Mesendoderm (in vitro differentiated cells): ENCODE data around the gene TIMM29.
A peak's percentile ranks its signal among the peaks of the same experiment; 100 is the strongest.
"Not testable (repeated sequence)": the region's sequence is repeated elsewhere in the genome, so short reads cannot be mapped to it uniquely, and the experiment has no call there.

Experiments
- DNase-seq: peaks from one replicate; pipeline ENCODE4 v3.0.0; 2013
- H2AK5ac ChIP-seq: 2 replicates; pipeline ENCODE4 v1.6.1; 2013; ENCODE audit warnings: low read length, inconsistent platforms
- H2BK120ac ChIP-seq: 2 replicates; pipeline ENCODE4 v1.6.1; 2013; ENCODE audit warnings: low read depth, mild to moderate bottlenecking, low read length, moderate library complexity, mixed read lengths
- H2BK15ac ChIP-seq: replicated peaks from 2 replicates; pipeline ENCODE4 v1.6.1; 2013; ENCODE audit warnings: low read depth, mild to moderate bottlenecking, moderate library complexity
- H2BK5ac ChIP-seq: 2 replicates; pipeline ENCODE4 v1.6.1; 2013; ENCODE audit warnings: low read length, inconsistent platforms
- H3K18ac ChIP-seq: 2 replicates; pipeline ENCODE4 v1.6.1; 2013; ENCODE audit warnings: mild to moderate bottlenecking, low read length, mixed read lengths
- H3K23ac ChIP-seq: one replicate; pipeline ENCODE4 v1.6.1; 2013; ENCODE audit warnings: low read length
- H3K27ac ChIP-seq: 2 replicates; pipeline ENCODE4 v1.5.1; 2013; ENCODE audit warnings: low read depth, mild to moderate bottlenecking, inconsistent platforms, low read length, moderate library complexity
- H3K27me3 ChIP-seq: 2 replicates; pipeline ENCODE4 v1.6.1; 2013; ENCODE audit warnings: low read length, control low read depth, mild to moderate bottlenecking, inconsistent platforms; ENCODE audit not compliant: insufficient read depth, poor library complexity
- H3K36me3 ChIP-seq: 2 replicates; pipeline ENCODE4 v1.6.1; 2013; ENCODE audit warnings: low read length, inconsistent platforms; ENCODE audit not compliant: control insufficient read depth, insufficient read depth
- H3K4ac ChIP-seq: one replicate; pipeline ENCODE4 v1.6.1; 2013; ENCODE audit warnings: low read depth, mild to moderate bottlenecking, low read length, moderate library complexity
- H3K4me1 ChIP-seq: 2 replicates; pipeline ENCODE4 v1.6.1; 2013; ENCODE audit warnings: low read depth, low read length, inconsistent platforms; ENCODE audit not compliant: control insufficient read depth
- H3K4me2 ChIP-seq: 2 replicates; pipeline ENCODE4 v1.6.1; 2013; ENCODE audit warnings: low read length
- H3K4me3 ChIP-seq: 2 replicates; pipeline ENCODE4 v1.5.1; 2013; ENCODE audit warnings: mild to moderate bottlenecking, low read length
- H3K56ac ChIP-seq: one replicate; pipeline ENCODE4 v1.6.1; 2013; ENCODE audit warnings: low read length
- H3K79me1 ChIP-seq: 2 replicates; pipeline ENCODE4 v1.6.1; 2013; ENCODE audit warnings: low read length, inconsistent platforms
- H3K79me2 ChIP-seq: 2 replicates; pipeline ENCODE4 v1.6.1; 2013; ENCODE audit warnings: mild to moderate bottlenecking, low read length; ENCODE audit not compliant: control insufficient read depth, insufficient read depth
- H3K9ac ChIP-seq: 2 replicates; pipeline ENCODE4 v1.6.1; 2013; ENCODE audit warnings: low read length, inconsistent platforms
- H4K5ac ChIP-seq: one replicate; pipeline ENCODE4 v1.6.1; 2013; ENCODE audit warnings: low read length
- H4K8ac ChIP-seq: one replicate; pipeline ENCODE4 v1.6.1; 2013; ENCODE audit warnings: low read depth, mild to moderate bottlenecking, control low read depth, low read length, moderate library complexity
- WGBS: extraction: QIAGEN DNeasy Blood & Tissue Kit; methylation state at CpG from one replicate; pipeline ENCODE4 v1.1.7; 2013; ENCODE audit warnings: low lambda C conversion rate, missing lambda C conversion rate; ENCODE audit not compliant: insufficient coverage; ENCODE audit errors: extremely low coverage; 5-methylcytosine and 5-hydroxymethylcytosine counted together

The TIMM29 gene

GRCh38 chr19:10959277-10959968, 30.8 kb downstream of the TIMM29 start:
- not testable (repeated sequence) for H3K36me3 ChIP-seq, H3K23ac ChIP-seq, H3K9ac ChIP-seq, H3K56ac ChIP-seq, H3K79me1 ChIP-seq, H4K8ac ChIP-seq, H3K4me1 ChIP-seq, H4K5ac ChIP-seq, DNase-seq, H3K27ac ChIP-seq, H2BK15ac ChIP-seq, H3K4ac ChIP-seq, H3K18ac ChIP-seq, H2BK5ac ChIP-seq, H3K27me3 ChIP-seq, H3K4me3 ChIP-seq, H2AK5ac ChIP-seq, H2BK120ac ChIP-seq, H3K4me2 ChIP-seq
- no CpG with 5 or more reads among the region's 19 CpGs for WGBS
- peaks cover 30% of the 10 kb centered on the region for H3K79me2 ChIP-seq

- Histone ChIP-seq H2BK120ac (peak within 1 kb of the TSS; percentile 73), H2BK5ac (peak within 1 kb of the TSS; percentile 76), H3K79me1 (peaks cover 5% of the 10 kb centered on the region), H3K4me3 (peak within 1 kb of the TSS; percentile 99), H3K9ac (peak within 1 kb of the TSS; percentile 99), H3K18ac (peak within 1 kb of the TSS; percentile 100), H3K23ac (peak within 1 kb of the TSS; percentile 98), H3K56ac (peak within 1 kb of the TSS; percentile 99), H3K36me3 (no peaks in the 10 kb centered on the region), H4K8ac (peak within 1 kb of the TSS; percentile 43), H3K4me1 (no peaks in the 10 kb centered on the region), H3K79me2 (peaks cover 41% of the 10 kb centered on the region), H4K5ac (peak within 1 kb of the TSS; percentile 95), H2BK15ac (no peak within 1 kb of the TSS), H3K27ac (peak within 1 kb of the TSS; percentile 95), H3K4ac (peak within 1 kb of the TSS; percentile 93), H3K4me2 (peak within 1 kb of the TSS; percentile 68), H3K27me3 (no peaks in the 10 kb centered on the region), H2AK5ac (peak within 1 kb of the TSS; percentile 45)
- no CpG with 5 or more reads among the region's 100 CpGs for WGBS
- DNase-seq, result peak; percentile 98
Observed at GRCh38 chr19:10960314-10961072, 31.9 kb downstream of the TIMM29 start, which contains the start of gene SMARCA4. SMARCA4 (plus strand) TSS chr19:10961030; CDS start chr19:10984152, 23,122 bp downstream.

- Histone ChIP-seq H2BK15ac (no peak overlapping the region), H2BK5ac (peak overlapping the region; percentile 76), H3K4me1 (no peaks in the 10 kb centered on the region), H3K27me3 (no peaks in the 10 kb centered on the region), H3K79me2 (peaks cover 48% of the 10 kb centered on the region), H3K18ac (peak overlapping the region; percentile 100), H3K27ac (peak overlapping the region; percentile 95), H4K8ac (peak overlapping the region; percentile 43), H3K79me1 (peaks cover 6% of the 10 kb centered on the region), H4K5ac (peak overlapping the region; percentile 56), H3K36me3 (no peaks in the 10 kb centered on the region), H3K4me2 (peak overlapping the region; percentile 27), H3K56ac (peak overlapping the region; percentile 99), H2AK5ac (no peak overlapping the region), H3K9ac (peak overlapping the region; percentile 99), H3K23ac (peak overlapping the region; percentile 98), H3K4me3 (peak overlapping the region; percentile 99), H3K4ac (peak overlapping the region; percentile 93), H2BK120ac (peak overlapping the region; percentile 73)
- no CpG with 5 or more reads among the region's 92 CpGs for WGBS
- DNase-seq, result peak; percentile 52
Observed at GRCh38 chr19:10961073-10961860, 32.7 kb downstream of the TIMM29 start.

- Histone ChIP-seq H4K5ac (no peak overlapping the region), H3K4me3 (no peak overlapping the region), H3K23ac (no peak overlapping the region), H3K4me2 (no peak overlapping the region), H2BK120ac (no peak overlapping the region), H3K18ac (no peak overlapping the region), H2AK5ac (no peak overlapping the region), H3K79me1 (peaks cover 6% of the 10 kb centered on the region), H3K9ac (peak overlapping the region; percentile 32), H3K4ac (no peak overlapping the region), H3K27me3 (no peaks in the 10 kb centered on the region), H3K36me3 (no peaks in the 10 kb centered on the region), H3K4me1 (no peaks in the 10 kb centered on the region), H3K56ac (peak overlapping the region; percentile 49), H2BK15ac (no peak overlapping the region), H3K79me2 (peaks cover 57% of the 10 kb centered on the region), H2BK5ac (no peak overlapping the region), H4K8ac (no peak overlapping the region), H3K27ac (no peak overlapping the region)
- no peak for DNase-seq
- no CpG with 5 or more reads among the region's 10 CpGs for WGBS
Observed at GRCh38 chr19:10962863-10963262, 34.3 kb downstream of the TIMM29 start.

- no peak for DNase-seq
- H3K56ac ChIP-seq, result no peak overlapping the region
- H3K27me3 ChIP-seq, result no peaks in the 10 kb centered on the region
- peaks cover 66% of the 10 kb centered on the region for H3K79me2 ChIP-seq
- no peak overlapping the region for H3K9ac ChIP-seq
- H3K18ac ChIP-seq, result no peak overlapping the region
- no peak overlapping the region for H3K4me2 ChIP-seq
- no peaks in the 10 kb centered on the region for H3K36me3 ChIP-seq
- H4K5ac ChIP-seq, result no peak overlapping the region
- no peaks in the 10 kb centered on the region for H3K4me1 ChIP-seq
- no peak overlapping the region for H2BK5ac ChIP-seq
- no CpG with 5 or more reads among the region's 4 CpGs for WGBS
- no peak overlapping the region for H2AK5ac ChIP-seq
- H3K23ac ChIP-seq, result no peak overlapping the region
- no peak overlapping the region for H2BK15ac ChIP-seq
- H4K8ac ChIP-seq, result no peak overlapping the region
- no peak overlapping the region for H3K27ac ChIP-seq
- no peak overlapping the region for H3K4me3 ChIP-seq
- H3K4ac ChIP-seq, result no peak overlapping the region
- no peak overlapping the region for H2BK120ac ChIP-seq
- H3K79me1 ChIP-seq, result peaks cover 9% of the 10 kb centered on the region
Observed at GRCh38 chr19:10963865-10964264, 35.3 kb downstream of the TIMM29 start.
